A549 (cell line): ENCODE measurements around the gene WNT2.

Experiments used
- CEBPB ChIP-seq, 2 experiments: fragments of >200 bp in 1 of 2; sonication (Bioruptor Twin) in 1 of 2; formaldehyde crosslinking in 1 of 2; IDR thresholded peaks; 2 replicates each; pipeline ENCODE4 v1.6.1; 2012 to 2016
- CTCF ChIP-seq: fragments of >200 bp; sonication (Bioruptor Twin); formaldehyde crosslinking; IDR thresholded peaks from 3 replicates; pipeline ENCODE4 v1.5.1; 2016
- ESRRA ChIP-seq: fragments of 150-350 bp; IDR thresholded peaks from 2 replicates; pipeline ENCODE4 v1.6.1; 2014; ENCODE audit warnings: mild to moderate bottlenecking, low read length, borderline replicate concordance
- KDM1A ChIP-seq: fragments of 200-600 bp; sonication (generic); IDR thresholded peaks from 2 replicates; pipeline ENCODE4 v1.6.1; 2016; ENCODE audit warnings: low read depth, mild to moderate bottlenecking
- POLR2A ChIP-seq: IDR thresholded peaks from 2 replicates; pipeline ENCODE4 v1.6.1; 2012; ENCODE audit warnings: mild to moderate bottlenecking, low read length
- POLR2AphosphoS2 ChIP-seq: conservative IDR thresholded peaks from 2 replicates; pipeline ENCODE4 v1.6.1; 2012; ENCODE audit warnings: low read length, improper control_type of control experiment, inconsistent platforms
- RAD21 ChIP-seq, 2 experiments: fragments of >200 bp in 1 of 2; sonication (Bioruptor Twin) in 1 of 2; formaldehyde crosslinking in 1 of 2; IDR thresholded peaks in 1 of 2; conservative IDR thresholded peaks in 1 of 2; 2 replicates in 1 of 2; 3 replicates in 1 of 2; pipeline ENCODE4 v1.6.1; 2012 to 2018; ENCODE audit warnings: inconsistent platforms in 1 of 2
- SREBF2 ChIP-seq: fragments of 450-650 bp; IDR thresholded peaks from 2 replicates; pipeline ENCODE4 v1.6.1; 2014; ENCODE audit warnings: mild to moderate bottlenecking, moderate library complexity
- USF2 ChIP-seq: fragments of 450-650 bp; IDR thresholded peaks from 2 replicates; pipeline ENCODE4 v1.6.1; 2014; ENCODE audit warnings: antibody characterized with exemption

- no peak for TF ChIP-seq CTCF
- TF ChIP-seq POLR2A, result no peak
- TF ChIP-seq USF2, result no peak
- TF ChIP-seq KDM1A, result no peak
- TF ChIP-seq SREBF2, result no peak
- TF ChIP-seq POLR2AphosphoS2, result no peak
- no peak for TF ChIP-seq CEBPB (IDR thresholded peaks at IDR 0.05)
- no peak for TF ChIP-seq ESRRA
- no peak for TF ChIP-seq RAD21 (conservative IDR thresholded peaks at IDR 0.05 in 1 of 2, IDR thresholded peaks at IDR 0.05 in 1 of 2)
Measured at GRCh38 chr7:117283371-117283770, 39.5 kb downstream of the WNT2 start.
